RWPE1 (cell line): ENCODE data around the gene RAPGEFL1.

ENCODE experiments used
- CTCF ChIA-PET: fragments of 350-600 bp; sonication (Branson Sonifier 250); formaldehyde crosslinking; extraction: SDS; loops from one replicate; lab custom pipeline; 2021; lab: Yijun Ruan, JAX
- POLR2A ChIA-PET: fragments of 400-600 bp; formaldehyde crosslinking; extraction: SDS; loops from one replicate; lab custom pipeline; 2020; ENCODE audit warnings: antibody characterized with exemption; ENCODE audit not compliant: low non-redundant PET; lab: Yijun Ruan, JAX
- DNase-seq: peaks from one replicate; pipeline ENCODE4 v3.0.0; 2012; ENCODE audit warnings: low spot score
- H3K27ac ChIP-seq: fragments of 450-650 bp; 2 replicates; pipeline ENCODE4 v1.5.1; 2017
- TF ChIP-seq, protein P1 (sequence below): fragments of 450-650 bp; conservative IDR thresholded peaks from 2 replicates; pipeline ENCODE4 v1.5.1; 2017; ENCODE audit warnings: low read depth, mild to moderate bottlenecking

RAPGEFL1 gene

DNA sequence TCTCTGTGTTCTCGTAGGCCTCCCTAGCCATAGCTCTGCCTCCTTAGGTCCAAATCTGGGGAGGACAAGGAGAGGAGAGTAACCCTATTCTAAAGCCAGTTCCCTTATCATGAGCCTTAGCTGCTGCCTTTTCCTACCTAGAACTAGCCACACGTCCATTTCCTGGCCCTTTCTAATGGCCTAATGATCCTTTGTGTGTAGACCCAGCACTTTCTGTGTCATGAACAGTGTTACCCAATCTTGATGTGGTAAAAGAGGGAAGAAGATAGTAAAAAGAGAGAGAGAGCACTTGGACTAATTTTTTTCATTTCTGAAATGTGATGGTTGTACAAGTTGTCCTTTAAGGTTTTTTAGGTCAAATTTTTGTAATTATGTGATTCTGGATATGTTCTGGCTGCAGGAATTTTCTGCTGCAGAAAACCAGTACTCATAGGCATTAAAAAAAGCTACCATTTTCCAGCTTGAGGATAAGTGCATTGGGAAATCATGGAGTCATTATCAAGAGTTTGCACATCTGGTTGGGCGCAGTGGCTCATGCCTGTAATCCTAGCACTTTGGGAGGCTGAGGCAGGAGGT is 18.7 kb upstream of the RAPGEFL1 start:
- DNase-seq, result no peak
- ChIA-PET POLR2A (no interaction called here), CTCF (interaction anchor here (0.8 to 1.1 kb wide), 2 partner anchors 10 to 12 kb away, joined by 3 to 4 read pairs; no protein-coding TSS in a partner anchor)
- TF ChIP-seq, protein P1, sequence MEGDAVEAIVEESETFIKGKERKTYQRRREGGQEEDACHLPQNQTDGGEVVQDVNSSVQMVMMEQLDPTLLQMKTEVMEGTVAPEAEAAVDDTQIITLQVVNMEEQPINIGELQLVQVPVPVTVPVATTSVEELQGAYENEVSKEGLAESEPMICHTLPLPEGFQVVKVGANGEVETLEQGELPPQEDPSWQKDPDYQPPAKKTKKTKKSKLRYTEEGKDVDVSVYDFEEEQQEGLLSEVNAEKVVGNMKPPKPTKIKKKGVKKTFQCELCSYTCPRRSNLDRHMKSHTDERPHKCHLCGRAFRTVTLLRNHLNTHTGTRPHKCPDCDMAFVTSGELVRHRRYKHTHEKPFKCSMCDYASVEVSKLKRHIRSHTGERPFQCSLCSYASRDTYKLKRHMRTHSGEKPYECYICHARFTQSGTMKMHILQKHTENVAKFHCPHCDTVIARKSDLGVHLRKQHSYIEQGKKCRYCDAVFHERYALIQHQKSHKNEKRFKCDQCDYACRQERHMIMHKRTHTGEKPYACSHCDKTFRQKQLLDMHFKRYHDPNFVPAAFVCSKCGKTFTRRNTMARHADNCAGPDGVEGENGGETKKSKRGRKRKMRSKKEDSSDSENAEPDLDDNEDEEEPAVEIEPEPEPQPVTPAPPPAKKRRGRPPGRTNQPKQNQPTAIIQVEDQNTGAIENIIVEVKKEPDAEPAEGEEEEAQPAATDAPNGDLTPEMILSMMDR, result no peak
- H3K27ac ChIP-seq, result no peak overlapping the region

DNA sequence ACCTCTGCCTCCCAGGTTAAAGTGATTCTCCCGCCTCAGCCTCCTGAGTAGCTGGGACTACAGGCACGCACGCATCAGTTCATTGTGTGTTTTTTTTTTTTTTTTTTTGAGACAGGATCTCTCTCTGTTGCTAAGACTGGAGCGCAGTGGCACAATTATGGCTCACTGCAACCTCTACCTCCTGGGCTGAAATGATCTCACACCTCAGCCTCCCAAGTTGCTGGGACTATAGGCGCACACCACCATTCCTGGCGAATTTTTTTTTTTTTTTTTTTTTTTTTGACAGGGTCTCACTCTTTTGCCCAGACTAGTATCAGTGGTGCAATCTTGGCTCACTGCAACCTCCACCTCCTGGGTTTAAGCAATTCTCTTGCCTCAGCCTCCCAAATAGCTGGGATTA is 17.8 kb upstream of the RAPGEFL1 start:
- TF ChIP-seq, protein P1, result no peak
- CTCF ChIA-PET, result no interaction called here
- POLR2A ChIA-PET, result no interaction called here
- DNase-seq, result no peak
- H3K27ac ChIP-seq, result no peak overlapping the region

DNA sequence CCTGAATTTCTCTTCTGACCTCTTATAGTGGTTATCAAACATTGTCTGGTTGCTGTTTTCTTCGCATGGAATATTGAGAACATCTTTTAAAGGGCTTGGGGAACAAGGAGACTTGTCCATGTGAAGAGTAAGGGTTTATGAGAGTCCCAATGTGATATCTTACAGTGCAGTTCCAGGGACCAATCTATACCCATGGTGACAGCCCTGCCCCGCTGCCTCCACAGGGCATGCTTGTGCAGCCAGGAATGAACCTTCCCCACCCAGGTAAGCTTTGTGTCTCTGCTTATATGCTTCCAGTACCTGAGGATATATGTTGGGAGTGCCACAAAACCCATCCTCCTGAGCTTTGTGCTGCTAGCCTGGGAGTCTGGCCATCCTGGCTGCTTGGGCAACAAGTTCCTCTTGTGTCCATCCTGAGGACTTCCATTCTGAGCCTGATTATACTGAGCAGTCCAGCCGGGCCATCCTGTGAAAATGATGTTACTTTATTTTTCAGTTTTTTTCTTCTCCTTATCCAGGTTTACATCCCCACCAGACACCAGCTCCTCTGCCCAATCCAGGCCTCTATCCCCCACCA is 9.5 kb upstream of the RAPGEFL1 start:
- ChIA-PET CTCF (interaction anchor here (0.7 to 1.7 kb wide), 7 partner anchors 9 to 116 kb away, joined by 3 to 5 read pairs (median 4); partner anchors contain the start of gene CASC3), POLR2A (interaction anchor here (0.7 kb wide), 1 partner anchor 197 kb away, joined by 3 read pairs; the partner anchor contains the start of gene GJD3)
- no peak for DNase-seq
- peak overlapping the region; percentile 54 for H3K27ac ChIP-seq
- TF ChIP-seq, protein P1, result no peak

DNA sequence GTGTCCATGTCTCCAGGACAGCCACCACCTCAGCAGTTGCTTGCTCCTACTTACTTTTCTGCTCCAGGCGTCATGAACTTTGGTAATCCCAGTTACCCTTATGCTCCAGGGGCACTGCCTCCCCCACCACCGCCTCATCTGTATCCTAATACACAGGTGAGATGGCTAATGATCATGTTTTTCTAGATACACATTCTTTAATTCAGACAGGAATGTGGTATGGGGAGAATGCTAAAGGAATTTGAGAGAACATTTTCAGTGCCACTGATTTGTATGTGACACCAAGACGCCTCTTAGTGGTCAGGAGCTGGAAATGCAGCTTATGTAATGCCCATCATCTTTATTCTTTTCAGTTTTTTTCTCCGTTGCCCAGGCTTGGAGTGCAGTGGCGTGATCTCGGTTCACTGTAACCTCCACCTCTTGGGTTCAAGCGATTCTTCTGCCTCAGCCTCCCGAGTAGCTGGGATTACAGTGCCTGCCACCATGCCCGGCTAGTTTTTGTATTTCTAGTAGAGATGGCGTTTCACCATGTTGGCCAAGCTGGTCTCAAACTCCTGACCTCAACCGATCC is 8.9 kb upstream of the RAPGEFL1 start:
- TF ChIP-seq, protein P1, result peak; percentile 86
- ChIA-PET CTCF (interaction anchor here (0.7 to 1.7 kb wide), 13 partner anchors 10 to 142 kb away, joined by 3 to 7 read pairs (median 4); partner anchors contain the start of gene CASC3), POLR2A (no interaction called here)
- peak overlapping the region; percentile 54 for H3K27ac ChIP-seq
- DNase-seq, result peak; percentile 62

DNA sequence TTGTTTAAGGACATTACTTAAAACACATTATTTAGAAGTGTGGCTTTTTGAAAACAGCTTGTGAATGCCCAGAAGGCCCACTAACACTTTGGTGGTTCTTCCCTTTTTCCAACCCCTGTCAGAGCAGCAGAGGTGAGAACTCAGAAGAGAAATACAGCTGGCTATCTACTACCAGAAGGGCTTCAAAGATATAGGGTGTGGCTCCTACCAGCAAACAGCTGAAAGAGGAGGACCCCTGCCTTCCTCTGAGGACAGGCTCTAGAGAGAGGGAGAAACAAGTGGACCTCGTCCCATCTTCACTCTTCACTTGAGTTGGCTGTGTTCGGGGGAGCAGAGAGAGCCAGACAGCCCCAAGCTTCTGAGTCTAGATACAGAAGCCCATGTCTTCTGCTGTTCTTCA is 6.9 kb upstream of the RAPGEFL1 start:
- POLR2A ChIA-PET, result no interaction called here

DNA sequence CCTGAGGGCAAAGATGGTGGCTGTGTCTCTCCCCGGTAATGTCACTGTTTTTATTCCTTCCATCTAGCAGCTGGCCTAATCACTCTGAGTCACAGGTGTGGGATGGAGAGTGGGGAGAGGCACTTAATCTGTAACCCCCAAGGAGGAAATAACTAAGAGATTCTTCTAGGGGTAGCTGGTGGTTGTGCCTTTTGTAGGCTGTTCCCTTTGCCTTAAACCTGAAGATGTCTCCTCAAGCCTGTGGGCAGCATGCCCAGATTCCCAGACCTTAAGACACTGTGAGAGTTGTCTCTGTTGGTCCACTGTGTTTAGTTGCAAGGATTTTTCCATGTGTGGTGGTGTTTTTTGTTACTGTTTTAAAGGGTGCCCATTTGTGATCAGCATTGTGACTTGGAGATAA is 5.5 kb upstream of the RAPGEFL1 start:
- no peak for DNase-seq
- CTCF ChIA-PET, result no interaction called here
- POLR2A ChIA-PET, result no interaction called here
- TF ChIP-seq, protein P1, result no peak
- H3K27ac ChIP-seq, result no peak overlapping the region

More for the DNA sequence above, 6.9 kb upstream of the RAPGEFL1 start:
- CTCF ChIA-PET, result interaction anchor here (0.5 to 1.5 kb wide), 2 partner anchors 22 to 144 kb away, joined by 3 read pairs; no protein-coding TSS in a partner anchor
- DNase-seq, result no peak
- TF ChIP-seq, protein P1, result no peak
- no peak overlapping the region for H3K27ac ChIP-seq
